Mucosa of descending colon (tissue), 3 donors: Measurements from ENCODE around the gene CCDC97. TPM values are rescaled to one million over a fixed set of nuclear protein-coding genes. Genes with fewer than 3 reads are reported as not detected.

Source experiments
- ATAC-seq: fragments of 200-7000 bp; cut with Tn5 transposase; one replicate; pipeline ENCODE4 v1.9.1; 2020; ENCODE audit warnings: mild to moderate bottlenecking, moderate library complexity
- DNase-seq, 3 donors: peaks; one replicate each; pipeline ENCODE4 v3.0.0-alpha.2; 2020
- H3K36me3 ChIP-seq: fragments of 200-600 bp; one replicate; pipeline ENCODE4 v1.8.0; 2021; ENCODE audit warnings: low read depth, mild to moderate bottlenecking
- H3K4me1 ChIP-seq: fragments of 200-600 bp; one replicate; pipeline ENCODE4 v1.8.0; 2021; ENCODE audit warnings: low read depth, mild to moderate bottlenecking
- H3K4me3 ChIP-seq: fragments of 200-600 bp; one replicate; pipeline ENCODE4 v1.8.0; 2021; ENCODE audit warnings: mild to moderate bottlenecking
- H3K9me3 ChIP-seq: fragments of 200-600 bp; one replicate; pipeline ENCODE4 v1.8.0; 2021; ENCODE audit warnings: mild to moderate bottlenecking
- CTCF ChIP-seq: fragments of 200-600 bp; IDR thresholded peaks from one replicate; pipeline ENCODE4 v1.8.0; 2022; ENCODE audit warnings: antibody characterized with exemption, mild to moderate bottlenecking
- intact Hi-C, 2 donors: fragments of 100-400 bp; cut with DNase I in 1 of 2; cut with micrococcal nuclease in 1 of 2; formaldehyde crosslinking; loops; one replicate each; pipeline versions ENCODE4 v1.11.0 to v1.11.1; 2022; cut with DNase I, micrococcal nuclease
- total RNA-seq, 3 donors: library from RNA; stranded (reverse); fragmentation: NEBNext Ultra II Directional in 2 of 3; extraction: Animal tissue kit (Norgen Biotek cat#: 25700) in 2 of 3; gene quantifications; one replicate each; pipeline versions ENCODE4 v1.2.1 to v1.2.4, GENCODE V29; 2021 to 2023
- donor health status: DM: no; HTN: no; CAD: no; lungs with moderate emphysema.
- donor health status: DM: no; HTN: no; CAD: no.
- donor health status: DM: no; HTN: yes; CAD: no.

CCDC97 gene
- total RNA-seq, 3 donors from 2014 or later, result 26.2 to 29.6 (median 27.0) TPM

- Histone ChIP-seq H3K4me3 (no peak overlapping the region), H3K36me3 (no peaks in the 10 kb centered on the region), H3K9me3 (no peaks in the 10 kb centered on the region), H3K4me1 (peaks cover 20% of the 10 kb centered on the region)
- no peak for TF ChIP-seq CTCF
- intact Hi-C loops, result no loop called here
- DNase-seq, result no peak
- peak; percentile 4 for ATAC-seq
Observed at GRCh38 chr19:41350735-41351338, 40.9 kb downstream of the CCDC97 start.

GRCh38 chr19:41351339-41352245 is 41.6 kb downstream of the CCDC97 start:
- TF ChIP-seq CTCF, result no peak
- H3K9me3 ChIP-seq, result no peaks in the 10 kb centered on the region
- peak; percentile 68 to 91 (median 74) for DNase-seq
- peaks cover 20% of the 10 kb centered on the region for H3K4me1 ChIP-seq
- no peaks in the 10 kb centered on the region for H3K36me3 ChIP-seq
- H3K4me3 ChIP-seq, result peak overlapping the region; percentile 42
- ATAC-seq, result peak; percentile 61
- intact Hi-C loops, result no loop called here

- intact Hi-C loops, result no loop called here
- H3K9me3 ChIP-seq, result no peaks in the 10 kb centered on the region
- ATAC-seq, result no peak
- H3K36me3 ChIP-seq, result no peaks in the 10 kb centered on the region
- peak overlapping the region; percentile 42 for H3K4me3 ChIP-seq
- DNase-seq, result no peak
- TF ChIP-seq CTCF, result no peak
- peaks cover 20% of the 10 kb centered on the region for H3K4me1 ChIP-seq
Observed at GRCh38 chr19:41352279-41352608, 42.3 kb downstream of the CCDC97 start.

GRCh38 chr19:41352609-41353465 is 42.9 kb downstream of the CCDC97 start:
- DNase-seq (peak; percentile 70 to 87 (median 79)), ATAC-seq (peak; percentile 30)
- Histone ChIP-seq H3K9me3 (no peaks in the 10 kb centered on the region), H3K4me3 (peak overlapping the region; percentile 42), H3K36me3 (no peaks in the 10 kb centered on the region), H3K4me1 (peaks cover 20% of the 10 kb centered on the region)
- intact Hi-C loops, result no loop called here
- TF ChIP-seq CTCF, result peak; percentile 27

- ATAC-seq (peak; percentile 80), DNase-seq (peak; percentile 84 to 94 (median 90))
- intact Hi-C loops, result no loop called here
- peak within 1 kb of the TSS; percentile 42 for H3K4me3 ChIP-seq
- TF ChIP-seq CTCF, result peak; percentile 89
- no peaks in the 10 kb centered on the region for H3K9me3 ChIP-seq
- H3K4me1 ChIP-seq, result peaks cover 20% of the 10 kb centered on the region
- H3K36me3 ChIP-seq, result no peaks in the 10 kb centered on the region
Observed at GRCh38 chr19:41353466-41354342, 43.7 kb downstream of the CCDC97 start, which contains the start of gene TGFB1. TSS of gene TGFB1 (minus strand) at chr19:41353922. CDS start at chr19:41353044, 878 bp downstream.
